ENCODE results near the gene UMODL1. TPM values are rescaled to one million over a fixed set of nuclear protein-coding genes. Genes with fewer than 3 reads are reported as not detected.
"Not testable (repeated sequence)": the region's sequence is repeated elsewhere in the genome, so short reads cannot be mapped to it uniquely, and the experiment has no call there.

Gene UMODL1
- total RNA-seq, 3 donors from 2014 or later (not counting 1 experiment from before 2014, with no cell fraction given) = 0.14 to 0.28 TPM; not detected in 1

- Mint-ChIP-seq H3K4me3 (no peak overlapping the region), H3K27ac (no peak overlapping the region), H3K4me1 (peaks cover 0 to 8% of the 10 kb centered on the region in 2 donors), H3K27me3 (ENCODE audit: low read depth in 2 of 2) (peaks cover 2 to 8% of the 10 kb centered on the region in 2 donors), H3K36me3 (no peaks in the 10 kb centered on the region), H3K9me3 (no peaks in the 10 kb centered on the region)
- DNase-seq (no peak), ATAC-seq (no peak)
- no peaks in the 10 kb centered on the region for H3K4me1 ChIP-seq (ENCODE audit: control insufficient read depth, insufficient read depth, low read length)
- no peak overlapping the region for H3K4me3 ChIP-seq (ENCODE audit: low read length)
- no peaks in the 10 kb centered on the region for H3K36me3 ChIP-seq (ENCODE audit: control insufficient read depth, insufficient read depth, low read length)
- H3K9me3 ChIP-seq (ENCODE audit: control insufficient read depth, insufficient read depth, low read length) = no peaks in the 10 kb centered on the region
- no peak overlapping the region for H3K27ac ChIP-seq (ENCODE audit: low read length)
- TF ChIP-seq CTCF (IDR thresholded peaks at IDR 0.05) = no peak
- 98% methylated on average over 4 of the region's 4 CpGs for WGBS (ENCODE audit: insufficient coverage)
- intact Hi-C loops (cut with micrococcal nuclease) = no loop called here
- no peaks in the 10 kb centered on the region for H3K27me3 ChIP-seq (ENCODE audit: control insufficient read depth, insufficient read depth, low read length)
Observed at GRCh38 chr21:42174173-42174572, 103.1 kb downstream of the UMODL1 start.

- TF ChIP-seq CTCF (IDR thresholded peaks at IDR 0.05) = no peak
- WGBS (ENCODE audit: insufficient coverage) = 94% methylated on average over 5 of the region's 6 CpGs
- DNase-seq = no peak
- H3K27me3 ChIP-seq (ENCODE audit: control insufficient read depth, insufficient read depth, low read length) = no peaks in the 10 kb centered on the region
- no peak overlapping the region for H3K4me3 ChIP-seq (ENCODE audit: low read length)
- Mint-ChIP-seq H3K9me3 (no peaks in the 10 kb centered on the region), H3K4me1 (peaks cover 0 to 4% of the 10 kb centered on the region in 2 donors), H3K27ac (no peak overlapping the region), H3K27me3 (ENCODE audit: low read depth in 2 of 2) (peaks cover 2 to 8% of the 10 kb centered on the region in 2 donors), H3K36me3 (no peaks in the 10 kb centered on the region), H3K4me3 (no peak overlapping the region)
- H3K4me1 ChIP-seq (ENCODE audit: control insufficient read depth, insufficient read depth, low read length) = no peaks in the 10 kb centered on the region
- H3K9me3 ChIP-seq (ENCODE audit: control insufficient read depth, insufficient read depth, low read length) = no peaks in the 10 kb centered on the region
- no peaks in the 10 kb centered on the region for H3K36me3 ChIP-seq (ENCODE audit: control insufficient read depth, insufficient read depth, low read length)
- ATAC-seq = no peak
- intact Hi-C loops (cut with micrococcal nuclease) = no loop called here
- H3K27ac ChIP-seq (ENCODE audit: low read length) = no peak overlapping the region
Observed at GRCh38 chr21:42175110-42175710, 104.1 kb downstream of the UMODL1 start.

GRCh38 chr21:42176859-42177258, 105.7 kb downstream of the UMODL1 start:
- TF ChIP-seq CTCF (IDR thresholded peaks at IDR 0.05) = no peak
- WGBS (ENCODE audit: insufficient coverage) = 71% methylated on average over 2 of the region's 3 CpGs
- no peak overlapping the region for H3K27ac ChIP-seq (ENCODE audit: low read length)
- Mint-ChIP-seq H3K27ac (no peak overlapping the region), H3K9me3 (no peaks in the 10 kb centered on the region), H3K4me1 (no peaks in the 10 kb centered on the region), H3K4me3 (no peak overlapping the region), H3K36me3 (no peaks in the 10 kb centered on the region), H3K27me3 (ENCODE audit: low read depth in 2 of 2) (peaks cover 2 to 8% of the 10 kb centered on the region in 2 donors)
- no peaks in the 10 kb centered on the region for H3K9me3 ChIP-seq (ENCODE audit: control insufficient read depth, insufficient read depth, low read length)
- H3K4me1 ChIP-seq (ENCODE audit: control insufficient read depth, insufficient read depth, low read length) = no peaks in the 10 kb centered on the region
- intact Hi-C loops (cut with micrococcal nuclease) = no loop called here
- DNase-seq (no peak), ATAC-seq (no peak)
- no peak overlapping the region for H3K4me3 ChIP-seq (ENCODE audit: low read length)
- no peaks in the 10 kb centered on the region for H3K36me3 ChIP-seq (ENCODE audit: control insufficient read depth, insufficient read depth, low read length)
- no peaks in the 10 kb centered on the region for H3K27me3 ChIP-seq (ENCODE audit: control insufficient read depth, insufficient read depth, low read length)

GRCh38 chr21:42179316-42179715, 108.2 kb downstream of the UMODL1 start:
- H3K4me1 Mint-ChIP-seq = no peaks in the 10 kb centered on the region
- no peak for DNase-seq
- 100% methylated on average over 1 of the region's 3 CpGs for WGBS (ENCODE audit: insufficient coverage)
- H3K9me3 Mint-ChIP-seq = no peaks in the 10 kb centered on the region
- H3K27me3 Mint-ChIP-seq (ENCODE audit: low read depth in 2 of 2) = peaks cover 2 to 8% of the 10 kb centered on the region in 2 donors
- ATAC-seq = no peak
- H3K4me3 Mint-ChIP-seq = no peak overlapping the region
- intact Hi-C loops (cut with micrococcal nuclease) = no loop called here
- no peak overlapping the region for H3K4me3 ChIP-seq (ENCODE audit: low read length)
- H3K9me3 ChIP-seq (ENCODE audit: control insufficient read depth, insufficient read depth, low read length) = no peaks in the 10 kb centered on the region
- TF ChIP-seq CTCF (IDR thresholded peaks at IDR 0.05) = no peak
- peaks cover 12% of the 10 kb centered on the region for H3K4me1 ChIP-seq (ENCODE audit: control insufficient read depth, insufficient read depth, low read length)
- H3K36me3 Mint-ChIP-seq = no peaks in the 10 kb centered on the region
- H3K36me3 ChIP-seq (ENCODE audit: control insufficient read depth, insufficient read depth, low read length) = no peaks in the 10 kb centered on the region
- no peak overlapping the region for H3K27ac Mint-ChIP-seq
- H3K27me3 ChIP-seq (ENCODE audit: control insufficient read depth, insufficient read depth, low read length) = no peaks in the 10 kb centered on the region
- H3K27ac ChIP-seq (ENCODE audit: low read length) = no peak overlapping the region

GRCh38 chr21:42180001-42180400, 108.9 kb downstream of the UMODL1 start:
- H3K36me3 ChIP-seq (ENCODE audit: control insufficient read depth, insufficient read depth, low read length); H3K27ac ChIP-seq (ENCODE audit: low read length); H3K27me3 ChIP-seq (ENCODE audit: control insufficient read depth, insufficient read depth, low read length); H3K27ac Mint-ChIP-seq; DNase-seq; H3K4me1 Mint-ChIP-seq; H3K4me3 Mint-ChIP-seq; intact Hi-C loops (cut with micrococcal nuclease); H3K9me3 ChIP-seq (ENCODE audit: control insufficient read depth, insufficient read depth, low read length); H3K36me3 Mint-ChIP-seq; ATAC-seq; H3K27me3 Mint-ChIP-seq (ENCODE audit: low read depth in 2 of 2); H3K4me3 ChIP-seq (ENCODE audit: low read length); H3K9me3 Mint-ChIP-seq: not testable (repeated sequence)
- peaks cover 12% of the 10 kb centered on the region for H3K4me1 ChIP-seq (ENCODE audit: control insufficient read depth, insufficient read depth, low read length)
- WGBS (ENCODE audit: insufficient coverage) = no CpG with 5 or more reads among the region's 3 CpGs
